Lung microvascular endothelial cell (primary cell): Measurements from ENCODE around the gene SUPT3H. TPM values are rescaled to one million over a fixed set of nuclear protein-coding genes. Genes with fewer than 3 reads are reported as not detected.
A peak's percentile ranks its signal among the peaks of the same experiment; 100 is the strongest.

Source experiments
- DNase-seq, 2 donors: peaks; one replicate each; pipeline versions ENCODE4 v3.0.0 to v3.0.0-alpha.2; 2010; ENCODE audit warnings: low read depth in 2 of 2
- total RNA-seq: library from RNA; depleted of rRNA; stranded (reverse); fragments of >200 nt; gene quantifications from 2 replicates; pipeline ENCODE4 v1.2.1, GENCODE V29; 2014

SUPT3H gene
- total RNA-seq, 1 donor from 2014 or later: 2.8 TPM

- no peak for DNase-seq
Observed at GRCh38 chr6:45006893-45007292, 370.8 kb downstream of the SUPT3H start.

GRCh38 chr6:45003961-45004360 lies 373.8 kb downstream of the SUPT3H start:
- no peak for DNase-seq

GRCh38 chr6:45003387-45003786 lies 374.3 kb downstream of the SUPT3H start:
- DNase-seq: no peak

GRCh38 chr6:45002390-45003105 lies 375.2 kb downstream of the SUPT3H start:
- no peak for DNase-seq

- DNase-seq: no peak
Observed at GRCh38 chr6:45001663-45002062, 376.1 kb downstream of the SUPT3H start.

- DNase-seq: no peak
Observed at GRCh38 chr6:45000833-45001232, 376.9 kb downstream of the SUPT3H start.

- DNase-seq: no peak
Observed at GRCh38 chr6:44999066-44999465, 378.7 kb downstream of the SUPT3H start.

GRCh38 chr6:44995486-44996132 lies 382.1 kb downstream of the SUPT3H start:
- no peak for DNase-seq

GRCh38 chr6:44989391-44989790 lies 388.3 kb downstream of the SUPT3H start:
- DNase-seq: no peak

- DNase-seq: no peak
Observed at GRCh38 chr6:44985006-44985405, 392.7 kb downstream of the SUPT3H start.

GRCh38 chr6:44983467-44984365 lies 394.0 kb downstream of the SUPT3H start:
- DNase-seq: no peak

GRCh38 chr6:44980841-44981240 lies 396.9 kb downstream of the SUPT3H start:
- DNase-seq: no peak

GRCh38 chr6:44976677-44977641 lies 400.8 kb downstream of the SUPT3H start:
- no peak for DNase-seq

GRCh38 chr6:44974511-44974910 lies 403.2 kb downstream of the SUPT3H start:
- DNase-seq: no peak

- DNase-seq: no peak
Observed at GRCh38 chr6:44972709-44973108, 405.0 kb downstream of the SUPT3H start.

- no peak for DNase-seq
Observed at GRCh38 chr6:44969446-44970185, 408.1 kb downstream of the SUPT3H start.

GRCh38 chr6:44967481-44967880 lies 410.3 kb downstream of the SUPT3H start:
- no peak for DNase-seq

- DNase-seq: peak in 1 of 2 donors; percentile 73
Observed at GRCh38 chr6:44966449-44967092, 411.2 kb downstream of the SUPT3H start.

GRCh38 chr6:44965708-44966107 lies 412.0 kb downstream of the SUPT3H start:
- no peak for DNase-seq

GRCh38 chr6:44960898-44961297 lies 416.8 kb downstream of the SUPT3H start:
- DNase-seq: peak in 1 of 2 donors; percentile 8
